Sigmoid colon (tissue), 3 donors: ENCODE results near the gene KAT5.

Experiments used
- CTCF ChIP-seq, 4 experiments: fragments of 450-650 bp in 3 of 4; fragments of 200-600 bp in 1 of 4; IDR thresholded peaks; one replicate each; pipeline ENCODE4 v1.5.1; 2016 to 2019; ENCODE audit warnings: antibody characterized with exemption in 4 of 4, mild to moderate bottlenecking in 3 of 4, moderate library complexity in 2 of 4
- POLR2A ChIP-seq, 2 donors: fragments of 450-650 bp; IDR thresholded peaks; one replicate each; pipeline ENCODE4 v1.6.1; 2016; ENCODE audit warnings: antibody characterized with exemption in 2 of 2, mild to moderate bottlenecking in 2 of 2, moderate library complexity in 2 of 2

DNA sequence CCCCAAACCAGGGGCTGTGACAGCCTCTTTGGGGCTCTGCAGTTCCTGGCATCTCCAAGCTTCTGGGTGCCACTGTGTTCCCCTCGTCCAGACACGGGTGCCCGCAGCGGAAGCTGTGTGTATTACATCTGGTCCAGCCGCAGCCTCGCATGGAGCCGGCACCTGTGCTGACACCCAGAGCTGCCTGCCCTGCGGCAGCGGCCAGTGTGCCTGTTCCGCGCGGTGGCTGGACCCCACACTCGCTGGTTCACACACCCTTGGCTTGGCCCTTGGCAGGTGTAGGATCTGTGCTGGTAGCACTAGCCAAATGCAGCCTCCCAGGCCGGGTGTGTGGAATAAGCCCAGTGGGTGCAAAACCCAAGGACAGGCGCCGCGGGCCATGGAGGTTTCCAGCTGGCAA, 33.0 kb downstream of the KAT5 start:
- TF ChIP-seq CTCF (IDR thresholded peaks at IDR 0.05) (no peak), POLR2A (IDR thresholded peaks at IDR 0.05) (no peak)
